Adrenal gland (tissue), 12 donors: Measurements from ENCODE around the gene FPR2. TPM values are rescaled to one million over a fixed set of nuclear protein-coding genes. Genes with fewer than 3 reads are reported as not detected.

Experiments
- DNase-seq, 7 donors: peaks; one replicate each; pipeline ENCODE4 v3.0.0-alpha.2; 2019 to 2020
- H3K27ac ChIP-seq, 5 donors: fragments of 200-600 bp; sonication (generic) in 4 of 5; 1 replicate in 3 of 5; 2 replicates in 2 of 5; pipeline versions ENCODE4 v1.5.1 to v1.8.0; 2016 to 2020; ENCODE audit warnings: mild to moderate bottlenecking in 1 of 5
- H3K27me3 ChIP-seq: fragments of 200-600 bp; 2 replicates; pipeline ENCODE4 v1.8.0; 2021
- H3K36me3 ChIP-seq, 2 donors: fragments of 200-600 bp; replicated peaks in 1 of 2; 1 replicate in 1 of 2; 2 replicates in 1 of 2; pipeline versions ENCODE4 v1.5.1 to v1.8.0; 2018 to 2022
- H3K4me1 ChIP-seq, 2 donors: fragments of 200-600 bp; replicated peaks in 1 of 2; 1 replicate in 1 of 2; 2 replicates in 1 of 2; pipeline versions ENCODE4 v1.5.1 to v1.8.0; 2018 to 2021
- H3K4me3 ChIP-seq, 4 donors: fragments of 200-600 bp; sonication (generic) in 3 of 4; one replicate each; pipeline ENCODE4 v1.5.1; 2016 to 2018
- H3K9me3 ChIP-seq, 3 donors: fragments of 200-600 bp; sonication (generic) in 1 of 3; replicated peaks in 1 of 3; 1 replicate in 2 of 3; 2 replicates in 1 of 3; pipeline versions ENCODE4 v1.5.1 to v1.8.0; 2016 to 2021
- CTCF ChIP-seq, 6 experiments: fragments of 450-650 bp in 4 of 6; fragments of 200-600 bp in 2 of 6; sonication (generic) in 1 of 6; IDR thresholded peaks; 1 replicate in 5 of 6; 2 replicates in 1 of 6; pipeline versions ENCODE4 v1.5.1 to v1.8.0; 2016 to 2021; ENCODE audit warnings: antibody characterized with exemption in 6 of 6, mild to moderate bottlenecking in 2 of 6, moderate library complexity in 1 of 6
- POLR2A ChIP-seq, 2 donors: fragments of 450-650 bp; IDR thresholded peaks; one replicate each; pipeline ENCODE4 v1.6.1; 2017; ENCODE audit warnings: antibody characterized with exemption in 2 of 2, mild to moderate bottlenecking in 2 of 2, moderate library complexity in 1 of 2
- WGBS, 4 donors: extraction: QIAGEN DNeasy Blood & Tissue Kit in 2 of 4; methylation state at CpG; one replicate each; pipeline versions ENCODE4 v1.1.5 to v1.1.7; 2013 to 2017; 5-methylcytosine and 5-hydroxymethylcytosine counted together
- intact Hi-C, 2 donors: fragments of 100-400 bp; cut with DNase I; formaldehyde crosslinking; loops; one replicate each; pipeline versions ENCODE4 v1.14.1 to v1.15.0; 2022 to 2023
- polyA plus RNA-seq, 3 donors: library from polyadenylated mRNA; stranded (reverse); fragments of 200-250 nt in 2 of 3; fragments of 350-450 nt in 1 of 3; fragmentation: Illumina TruSeq in 1 of 3; extraction: RNeasy Lipid Tissue Mini Kit (QIAGEN cat#74804) in 1 of 3; gene quantifications; one replicate each; pipeline ENCODE4 v1.2.3, GENCODE V29; 2013 to 2014
- total RNA-seq, 9 donors: library from RNA; depleted of rRNA in 4 of 9; stranded (reverse); fragments of >200 nt in 4 of 9; fragments of 120-200 nt in 1 of 9; fragmentation: NEBNext Ultra II Directional in 1 of 9; extraction: Animal tissue kit (Norgen Biotek cat#: 25700) in 1 of 9; gene quantifications; one replicate each; pipeline versions ENCODE4 v1.1.0 to v1.2.4, GENCODE V29; 2013 to 2023
- donor health status: healthy with polysubstance abuse.
- donor health status: Bipolar disorder and iron deficiency.
- donor health status: DM: yes; HTN: yes; CAD: no.
- donor health status: DM: no; HTN: no; CAD: no.
- donor health status: DM: no; HTN: no; CAD: no.
- donor health status: DM: yes; HTN: yes; CAD: no.

The FPR2 gene
- total and polyA plus RNA-seq, 12 donors: 0.24 to 5.5 (median 1.9) TPM; not detected in 1

DNA sequence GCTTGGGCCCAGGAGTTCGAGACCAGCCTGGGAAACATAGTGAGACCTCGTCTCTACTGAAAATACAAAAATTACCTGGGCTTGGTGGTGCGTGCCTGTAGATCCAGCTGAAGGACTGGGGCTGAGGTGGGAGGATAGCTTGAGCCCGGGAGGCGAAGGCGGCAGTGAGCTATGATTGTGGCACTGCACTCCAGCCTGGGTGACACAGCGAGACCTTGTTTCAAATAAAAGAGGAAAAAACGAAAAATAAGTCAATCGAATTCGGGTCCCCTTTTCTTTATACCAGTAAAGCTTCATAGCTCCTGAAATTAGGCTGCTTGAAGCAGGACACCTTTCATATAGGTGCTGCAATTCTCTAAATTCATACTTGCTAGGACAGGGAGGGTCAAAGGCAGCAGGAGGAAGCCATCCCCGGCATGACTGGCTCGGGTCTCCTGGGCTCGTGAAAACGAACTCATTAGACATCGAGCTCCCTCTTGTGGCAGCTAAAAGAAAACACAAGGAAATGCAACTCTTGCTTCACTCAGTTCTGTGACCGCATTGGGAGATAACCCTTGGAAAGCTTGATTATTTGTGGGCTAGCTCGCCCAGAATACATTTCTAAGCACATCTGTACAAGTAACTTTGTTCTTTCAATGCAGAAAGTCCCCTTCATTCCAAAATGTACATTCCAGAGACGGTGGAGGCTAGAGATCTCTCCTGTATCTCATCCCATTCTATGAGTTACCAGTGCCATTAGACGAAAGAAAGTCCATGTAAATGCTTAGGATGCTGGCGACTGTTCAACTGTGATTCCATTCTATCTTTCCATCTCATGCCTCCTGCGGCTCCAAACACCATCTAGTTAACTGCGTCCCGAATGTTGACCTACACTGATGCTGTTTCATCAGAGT lies 16.8 kb downstream of the FPR2 start:
- 24 to 33% (median 29%) methylated on average over 23 of the region's 23 CpGs for WGBS, 4 donors
- H3K27ac ChIP-seq: no peak overlapping the region
- intact Hi-C loops: loop anchor here in 1 of 2 donors (10.0 kb wide), 1 partner anchor 93 kb away; no protein-coding TSS in a partner anchor
- peaks cover 8% of the 10 kb centered on the region for H3K27me3 ChIP-seq
- H3K4me1 ChIP-seq: no peaks in the 10 kb centered on the region
- TF ChIP-seq CTCF (IDR thresholded peaks at IDR 0.05) (peak; percentile 59 to 84 (median 78)), POLR2A (IDR thresholded peaks at IDR 0.05) (no peak)
- H3K9me3 ChIP-seq: no peaks in the 10 kb centered on the region
- peak; percentile 56 to 85 (median 73) for DNase-seq
- H3K4me3 ChIP-seq: no peak overlapping the region
- no peaks in the 10 kb centered on the region for H3K36me3 ChIP-seq

- WGBS, 4 donors: 52 to 73% (median 66%) methylated on average over 1 of the region's 1 CpG
- DNase-seq: no peak
- Histone ChIP-seq H3K4me1 (no peaks in the 10 kb centered on the region), H3K27me3 (peaks cover 8% of the 10 kb centered on the region), H3K4me3 (no peak overlapping the region), H3K36me3 (no peaks in the 10 kb centered on the region), H3K9me3 (no peaks in the 10 kb centered on the region), H3K27ac (no peak overlapping the region)
- no peak for TF ChIP-seq POLR2A (IDR thresholded peaks at IDR 0.05)
- no peak for TF ChIP-seq CTCF (IDR thresholded peaks at IDR 0.05)
- intact Hi-C loops: loop anchor here in 1 of 2 donors (10.0 kb wide), 1 partner anchor 94 kb away; no protein-coding TSS in a partner anchor
Measured at GRCh38 chr19:51779181-51779580, 18.2 kb downstream of the FPR2 start.

DNA sequence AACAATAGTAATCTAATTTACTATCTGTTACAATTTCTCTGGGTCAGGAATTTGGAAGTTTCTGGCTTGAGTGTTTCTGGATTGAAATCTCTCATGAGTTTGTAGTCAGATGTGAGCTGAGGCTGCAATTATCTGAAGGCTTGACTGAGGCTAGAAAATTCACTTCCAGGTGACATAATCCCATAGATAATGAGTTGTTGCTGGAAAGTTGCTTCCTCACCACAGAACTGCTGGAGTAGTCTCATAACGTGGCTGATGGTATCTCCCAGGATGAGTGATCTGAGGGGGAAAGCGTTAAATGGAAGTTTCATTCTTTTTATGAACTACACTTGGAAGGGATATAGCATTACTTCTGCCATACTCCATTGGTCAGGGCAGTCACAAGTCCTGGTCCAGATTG lies 18.7 kb downstream of the FPR2 start:
- H3K9me3 ChIP-seq: no peaks in the 10 kb centered on the region
- TF ChIP-seq CTCF (IDR thresholded peaks at IDR 0.05) (no peak), POLR2A (IDR thresholded peaks at IDR 0.05) (no peak)
- no peaks in the 10 kb centered on the region for H3K36me3 ChIP-seq
- WGBS, 4 donors: 38 to 57% (median 52%) methylated on average over 2 of the region's 2 CpGs
- intact Hi-C loops: loop anchor here in 1 of 2 donors (10.0 kb wide), 1 partner anchor 95 kb away; no protein-coding TSS in a partner anchor
- DNase-seq: no peak
- H3K27me3 ChIP-seq: peaks cover 8% of the 10 kb centered on the region
- no peaks in the 10 kb centered on the region for H3K4me1 ChIP-seq
- H3K27ac ChIP-seq: no peak overlapping the region
- no peak overlapping the region for H3K4me3 ChIP-seq

- H3K4me3 ChIP-seq: no peak overlapping the region
- no peaks in the 10 kb centered on the region for H3K36me3 ChIP-seq
- intact Hi-C loops: no loop called here
- 33 to 48% (median 38%) methylated on average over 2 of the region's 2 CpGs for WGBS, 4 donors
- DNase-seq: no peak
- peaks cover 8% of the 10 kb centered on the region for H3K27me3 ChIP-seq
- no peak overlapping the region for H3K27ac ChIP-seq
- TF ChIP-seq CTCF (IDR thresholded peaks at IDR 0.05): no peak
- TF ChIP-seq POLR2A (IDR thresholded peaks at IDR 0.05): no peak
- H3K9me3 ChIP-seq: no peaks in the 10 kb centered on the region
- peaks cover 0 to under 1% of the 10 kb centered on the region in 2 donors for H3K4me1 ChIP-seq
Measured at GRCh38 chr19:51780270-51780669, 19.3 kb downstream of the FPR2 start.
